ENCODE results near the gene INPP5D. TPM values are rescaled to one million over a fixed set of nuclear protein-coding genes. Genes with fewer than 3 reads are reported as not detected.

Gene INPP5D
- total and polyA plus RNA-seq, 2 of the 13 experiments (the other 11 are each of a cell fraction or from before 2014, with no cell fraction given), result 16.7 to 18.0 TPM

DNA sequence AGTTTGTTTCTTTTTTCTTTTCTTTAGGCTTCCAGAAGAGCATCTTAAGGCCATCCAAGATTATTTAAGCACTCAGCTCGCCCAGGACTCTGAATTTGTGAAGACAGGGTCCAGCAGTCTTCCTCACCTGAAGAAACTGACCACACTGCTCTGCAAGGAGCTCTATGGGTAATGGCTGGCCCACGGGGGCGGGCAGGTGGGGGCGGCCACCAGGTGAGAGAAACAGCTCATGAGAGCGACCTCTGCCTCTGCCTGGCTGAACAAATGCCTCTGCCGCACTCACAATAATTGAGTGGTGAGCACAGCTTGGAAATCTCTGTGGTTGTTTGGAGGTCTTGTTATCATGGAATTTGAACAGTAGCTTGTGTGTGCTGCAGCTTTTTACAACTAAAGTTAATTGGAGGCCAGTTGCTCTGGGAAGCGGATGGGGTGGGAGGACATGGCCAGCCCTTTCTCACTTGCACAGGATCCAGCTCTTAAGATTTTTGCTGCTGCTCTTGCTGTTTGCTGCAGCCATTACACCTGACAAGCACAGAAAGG is 70.4 kb downstream of the INPP5D start (continued):
- TF ChIP-seq, protein P1, sequence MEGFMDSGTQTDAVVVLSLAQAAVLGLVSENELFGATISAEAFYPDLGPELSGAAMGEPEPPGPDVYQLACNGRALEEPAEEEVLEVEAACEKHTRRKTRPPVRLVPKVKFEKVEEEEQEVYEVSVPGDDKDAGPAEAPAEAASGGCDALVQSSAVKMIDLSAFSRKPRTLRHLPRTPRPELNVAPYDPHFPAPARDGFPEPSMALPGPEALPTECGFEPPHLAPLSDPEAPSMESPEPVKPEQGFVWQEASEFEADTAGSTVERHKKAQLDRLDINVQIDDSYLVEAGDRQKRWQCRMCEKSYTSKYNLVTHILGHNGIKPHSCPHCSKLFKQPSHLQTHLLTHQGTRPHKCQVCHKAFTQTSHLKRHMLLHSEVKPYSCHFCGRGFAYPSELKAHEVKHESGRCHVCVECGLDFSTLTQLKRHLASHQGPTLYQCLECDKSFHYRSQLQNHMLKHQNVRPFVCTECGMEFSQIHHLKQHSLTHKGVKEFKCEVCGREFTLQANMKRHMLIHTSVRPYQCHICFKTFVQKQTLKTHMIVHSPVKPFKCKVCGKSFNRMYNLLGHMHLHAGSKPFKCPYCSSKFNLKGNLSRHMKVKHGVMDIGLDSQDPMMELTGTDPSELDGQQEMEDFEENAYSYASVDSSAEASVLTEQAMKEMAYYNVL (CRISPR knock-in tag; IDR thresholded peaks at IDR 0.05; ENCODE audit: borderline replicate concordance), result no peak

DNA sequence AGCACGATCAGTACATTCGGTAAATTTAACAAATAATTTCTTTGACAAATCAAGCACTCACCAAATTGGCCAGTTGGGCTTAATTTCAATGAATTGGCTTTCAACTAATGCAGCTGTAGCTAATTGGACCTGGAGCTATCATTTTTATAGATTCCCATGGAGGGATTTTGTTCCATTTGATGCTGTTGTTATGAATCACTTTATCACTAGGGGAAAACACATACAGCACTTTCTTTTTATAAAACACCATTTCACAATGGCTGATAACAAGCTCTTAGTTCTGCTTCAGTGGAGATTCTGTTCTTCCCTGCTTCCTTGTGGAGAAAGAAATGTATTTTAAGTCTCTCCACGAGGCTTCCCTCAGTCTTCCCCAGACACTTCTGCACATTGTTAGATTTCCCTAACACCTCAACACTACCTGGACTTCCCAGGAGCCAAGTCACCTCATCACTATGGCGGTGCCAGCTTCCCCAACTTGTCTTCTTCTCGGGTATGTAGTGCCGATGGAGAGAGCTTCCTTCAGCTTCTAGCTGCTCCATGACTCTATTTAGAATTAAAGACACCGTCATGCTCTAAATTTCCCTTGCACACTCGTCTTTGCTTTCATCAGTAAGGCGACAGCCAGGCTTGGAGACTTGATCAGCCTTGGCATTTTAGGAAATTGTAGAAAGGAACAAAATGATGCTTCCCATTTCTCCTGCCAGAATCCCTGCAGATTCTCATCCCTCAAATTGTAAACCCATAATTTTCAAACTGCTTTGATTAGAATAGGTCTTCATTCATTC is 72.0 kb downstream of the INPP5D start:
- H3K79me2 ChIP-seq (ENCODE audit: insufficient read depth, low read length), result no peaks in the 10 kb centered on the region
- H4K20me1 ChIP-seq (ENCODE audit: insufficient read depth, low read length), result no peaks in the 10 kb centered on the region
- no peak overlapping the region for H3K4me2 ChIP-seq (ENCODE audit: low read depth, low read length)
- H3K9me3 ChIP-seq (ENCODE audit: low read length), result no peaks in the 10 kb centered on the region
- POLR2A ChIA-PET, result no interaction called here
- no peak overlapping the region for H2AFZ ChIP-seq (ENCODE audit: low read length)
- H3K27me3 ChIP-seq (ENCODE audit: control insufficient read depth in 1 of 2, insufficient read depth in 2 of 2, low read length in 2 of 2), result no peaks in the 10 kb centered on the region
- no peak overlapping the region for H3K4me3 ChIP-seq (replicated peaks in 1 of 3; ENCODE audit: insufficient read depth in 1 of 3, low read depth in 2 of 3, low read length in 3 of 3)
- ATAC-seq (no peak), FAIRE-seq (no peak), DNase-seq (ENCODE audit: low spot score) (no peak)
- H3K36me3 ChIP-seq (replicated peaks in 1 of 2; ENCODE audit: control insufficient read depth in 1 of 2, insufficient read depth in 2 of 2, low read length in 2 of 2), result peaks cover 6 to 14% of the 10 kb centered on the region in 2 experiments; a peak in 4 of 5 replicates
- in situ Hi-C loops (cut with HindIII; ENCODE audit: extremely low pct_ligation_motif_present, low pct_unique_long_range_greater_than_20kb), result no loop called here
- TF ChIP-seq ZNF232 (CRISPR knock-in tag; IDR thresholded peaks at IDR 0.05; ENCODE audit: borderline replicate concordance) (no peak), ZBTB38 (CRISPR knock-in tag; IDR thresholded peaks at IDR 0.05) (no peak), ZNF781 (CRISPR knock-in tag; IDR thresholded peaks at IDR 0.05; ENCODE audit: borderline replicate concordance, not compliant biosample characterization) (no peak), ZSCAN30 (CRISPR knock-in tag; IDR thresholded peaks at IDR 0.05) (no peak), LCORL (IDR thresholded peaks at IDR 0.05) (no peak), LCORL (CRISPR knock-in tag; IDR thresholded peaks at IDR 0.05) (no peak), ZNF205 (CRISPR knock-in tag; IDR thresholded peaks at IDR 0.05) (no peak), KAT2B (IDR thresholded peaks at IDR 0.05; ENCODE audit: borderline replicate concordance, low read depth, low read length) (no peak)
- TF ChIP-seq, protein P2, sequence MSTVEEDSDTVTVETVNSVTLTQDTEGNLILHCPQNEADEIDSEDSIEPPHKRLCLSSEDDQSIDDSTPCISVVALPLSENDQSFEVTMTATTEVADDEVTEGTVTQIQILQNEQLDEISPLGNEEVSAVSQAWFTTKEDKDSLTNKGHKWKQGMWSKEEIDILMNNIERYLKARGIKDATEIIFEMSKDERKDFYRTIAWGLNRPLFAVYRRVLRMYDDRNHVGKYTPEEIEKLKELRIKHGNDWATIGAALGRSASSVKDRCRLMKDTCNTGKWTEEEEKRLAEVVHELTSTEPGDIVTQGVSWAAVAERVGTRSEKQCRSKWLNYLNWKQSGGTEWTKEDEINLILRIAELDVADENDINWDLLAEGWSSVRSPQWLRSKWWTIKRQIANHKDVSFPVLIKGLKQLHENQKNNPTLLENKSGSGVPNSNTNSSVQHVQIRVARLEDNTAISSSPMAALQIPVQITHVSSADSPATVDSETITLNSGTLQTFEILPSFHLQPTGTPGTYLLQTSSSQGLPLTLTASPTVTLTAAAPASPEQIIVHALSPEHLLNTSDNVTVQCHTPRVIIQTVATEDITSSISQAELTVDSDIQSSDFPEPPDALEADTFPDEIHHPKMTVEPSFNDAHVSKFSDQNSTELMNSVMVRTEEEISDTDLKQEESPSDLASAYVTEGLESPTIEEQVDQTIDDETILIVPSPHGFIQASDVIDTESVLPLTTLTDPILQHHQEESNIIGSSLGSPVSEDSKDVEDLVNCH (CRISPR knock-in tag; IDR thresholded peaks at IDR 0.05), result no peak
- 87% methylated on average over 9 of the region's 9 CpGs for WGBS (ENCODE audit: low lambda C conversion rate)
- H3K27ac ChIP-seq (ENCODE audit: extremely low read length, insufficient read depth, low read length), result no peak overlapping the region
- no peak overlapping the region for H3K9ac ChIP-seq (ENCODE audit: insufficient read depth, low read depth, low read length)
- H3K4me1 ChIP-seq (ENCODE audit: insufficient read depth, low read length), result no peaks in the 10 kb centered on the region
- CTCF ChIA-PET (ENCODE audit: low intra/inter-chr PET ratio, low total read pairs), result no interaction called here
- intact Hi-C loops (cut with micrococcal nuclease; ENCODE audit: unreplicated experiment), result no loop called here
- BruUV-seq (replicated peaks), result no TSS peak
